ENCODE measurements around the gene HPN. TPM values are rescaled to one million over a fixed set of nuclear protein-coding genes. Genes with fewer than 3 reads are reported as not detected.
A peak's percentile ranks its signal among the peaks of the same experiment; 100 is the strongest.
"Not testable (repeated sequence)": the region's sequence is repeated elsewhere in the genome, so short reads cannot be mapped to it uniquely, and the experiment has no call there.

HPN gene
- polyA plus RNA-seq, 6 donors from 2014 or later = not detected

DNA sequence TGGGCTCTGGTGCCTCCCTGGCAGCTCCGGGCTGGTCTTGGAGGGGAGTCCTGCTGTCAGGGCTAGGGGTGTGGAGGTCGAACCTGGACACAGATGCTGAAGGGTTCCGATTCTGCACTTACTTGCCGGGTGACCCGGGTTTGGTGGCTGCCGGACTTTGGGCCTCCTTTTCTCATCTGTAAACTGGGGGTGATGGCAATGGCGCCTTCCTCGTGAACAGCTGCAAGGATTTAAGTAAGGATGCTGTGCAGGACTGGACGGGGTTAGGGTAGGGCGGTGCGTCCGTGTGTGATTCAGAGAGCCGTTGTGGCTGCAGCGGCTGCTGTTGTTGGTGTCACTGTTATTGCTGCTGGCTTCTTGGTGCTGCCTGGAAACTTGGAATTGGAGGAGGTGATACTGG is 2.4 kb downstream of the HPN start:
- peak overlapping the region in 2 of 6 donors; percentile 49 to 66 for H3K27ac Mint-ChIP-seq
- peaks cover 47 to 54% (median 53%) of the 10 kb centered on the region in 3 donors for H3K4me1 Mint-ChIP-seq
- H3K9me3 Mint-ChIP-seq = no peaks in the 10 kb centered on the region
- peak overlapping the region in 3 of 8 donors; percentile 5 to 29 (median 12) for H3K4me3 Mint-ChIP-seq
- no peaks in the 10 kb centered on the region for H3K36me3 Mint-ChIP-seq
- ATAC-seq (ENCODE audit: low read depth in 2 of 2) (no peak), DNase-seq (no peak)
- H3K27me3 Mint-ChIP-seq = peaks cover 0 to 45% (median 0%) of the 10 kb centered on the region in 3 donors

- H3K27ac Mint-ChIP-seq = peak overlapping the region in 4 of 6 donors; percentile 66 to 90 (median 72)
- DNase-seq (peak; percentile 37), ATAC-seq (ENCODE audit: low read depth in 2 of 2) (no peak)
- peaks cover 0 to 45% (median 0%) of the 10 kb centered on the region in 3 donors for H3K27me3 Mint-ChIP-seq
- H3K36me3 Mint-ChIP-seq = no peaks in the 10 kb centered on the region
- peak overlapping the region in 4 of 8 donors; percentile 5 to 66 (median 34) for H3K4me3 Mint-ChIP-seq
- H3K4me1 Mint-ChIP-seq = peaks cover 41 to 49% (median 47%) of the 10 kb centered on the region in 3 donors
- no peaks in the 10 kb centered on the region for H3K9me3 Mint-ChIP-seq
These were observed 3.0 kb downstream of the HPN start for GRCh38 chr19:35044317-35045117.

GRCh38 chr19:35045667-35046300 is 4.3 kb downstream of the HPN start:
- ATAC-seq (ENCODE audit: low read depth in 2 of 2) = peak; percentile 94 to 95
- Mint-ChIP-seq H3K4me3 (peak overlapping the region in 3 of 8 donors; percentile 7 to 49 (median 17)), H3K27ac (peak overlapping the region in 3 of 6 donors; percentile 1 to 64 (median 55))

GRCh38 chr19:35046461-35046860 is 4.9 kb downstream of the HPN start:
- no peaks in the 10 kb centered on the region for H3K9me3 Mint-ChIP-seq
- H3K36me3 Mint-ChIP-seq = no peaks in the 10 kb centered on the region
- H3K4me1 Mint-ChIP-seq = peaks cover 26 to 40% (median 35%) of the 10 kb centered on the region in 3 donors
- H3K27ac Mint-ChIP-seq = no peak overlapping the region
- peaks cover 0 to 38% (median 0%) of the 10 kb centered on the region in 3 donors for H3K27me3 Mint-ChIP-seq
- peak overlapping the region in 1 of 8 donors; percentile 29 for H3K4me3 Mint-ChIP-seq
- ATAC-seq (ENCODE audit: low read depth in 2 of 2) = no peak
- DNase-seq = no peak

More at GRCh38 chr19:35045667-35046300, 4.3 kb downstream of the HPN start:
- peak; percentile 59 for DNase-seq
- peaks cover 0 to 39% (median 0%) of the 10 kb centered on the region in 3 donors for H3K27me3 Mint-ChIP-seq
- no peaks in the 10 kb centered on the region for H3K36me3 Mint-ChIP-seq
- peaks cover 30 to 41% (median 38%) of the 10 kb centered on the region in 3 donors for H3K4me1 Mint-ChIP-seq
- H3K9me3 Mint-ChIP-seq = no peaks in the 10 kb centered on the region

DNA sequence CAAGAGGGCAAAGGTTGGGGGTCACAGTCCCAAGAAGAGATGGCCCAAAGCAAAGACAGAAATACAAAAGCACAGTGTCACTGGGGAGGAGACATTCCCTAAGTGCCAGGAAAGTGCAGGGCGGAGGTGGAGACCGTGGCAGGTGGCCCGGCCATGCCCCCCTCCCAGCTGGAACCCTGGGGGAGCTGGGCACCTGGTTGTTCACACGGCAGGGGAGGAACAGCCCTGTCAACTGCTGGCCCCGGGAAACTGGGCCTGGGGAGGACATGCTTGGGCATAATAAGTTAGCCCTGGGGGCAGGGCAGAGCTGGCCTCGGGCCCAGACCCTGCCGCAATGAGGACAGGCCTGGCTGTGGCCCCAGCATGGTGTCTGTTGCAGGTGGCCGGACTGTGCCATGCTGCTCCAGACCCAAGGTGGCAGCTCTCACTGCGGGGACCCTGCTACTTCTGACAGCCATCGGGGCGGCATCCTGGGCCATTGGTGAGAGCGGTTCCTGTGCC is 7.4 kb downstream of the HPN start:
- ATAC-seq (ENCODE audit: low read depth in 2 of 2) (no peak), DNase-seq (no peak)
- peaks cover 0 to 18% (median 0%) of the 10 kb centered on the region in 3 donors for H3K27me3 Mint-ChIP-seq
- no peak overlapping the region for H3K4me3 Mint-ChIP-seq
- H3K36me3 Mint-ChIP-seq = no peaks in the 10 kb centered on the region
- H3K4me1 Mint-ChIP-seq = peaks cover 24 to 33% (median 24%) of the 10 kb centered on the region in 3 donors
- peak overlapping the region in 3 of 6 donors; percentile 12 to 74 (median 62) for H3K27ac Mint-ChIP-seq
- no peaks in the 10 kb centered on the region for H3K9me3 Mint-ChIP-seq

DNA sequence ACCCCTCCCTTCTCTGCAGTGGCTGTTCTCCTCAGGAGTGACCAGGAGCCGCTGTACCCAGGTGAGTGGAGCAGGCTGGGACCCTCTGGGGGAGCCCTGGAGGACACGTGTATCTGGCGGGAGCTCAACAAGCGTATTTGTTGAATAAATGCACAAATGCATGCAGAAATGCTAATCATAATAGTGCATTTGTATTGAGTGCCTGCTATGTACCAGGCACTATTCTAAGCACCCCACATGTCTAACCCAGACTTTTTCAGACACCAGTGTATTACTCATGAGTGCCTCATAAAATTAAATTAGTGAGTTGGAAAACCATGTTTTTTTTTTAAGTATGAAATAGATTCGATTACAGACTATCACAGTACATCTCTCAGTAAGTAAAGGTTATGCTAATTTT is 7.9 kb downstream of the HPN start:
- ATAC-seq (ENCODE audit: low read depth in 2 of 2) (no peak), DNase-seq (no peak)
- Mint-ChIP-seq H3K9me3 (no peaks in the 10 kb centered on the region), H3K27me3 (peaks cover 0 to 16% (median 0%) of the 10 kb centered on the region in 3 donors), H3K4me3 (no peak overlapping the region), H3K36me3 (no peaks in the 10 kb centered on the region), H3K27ac (no peak overlapping the region), H3K4me1 (peaks cover 19 to 28% (median 20%) of the 10 kb centered on the region in 3 donors)

GRCh38 chr19:35050662-35051061 is 9.1 kb downstream of the HPN start:
- H3K27me3 Mint-ChIP-seq = peaks cover 0 to 11% (median 0%) of the 10 kb centered on the region in 3 donors
- H3K27ac Mint-ChIP-seq; H3K4me3 Mint-ChIP-seq; H3K9me3 Mint-ChIP-seq; H3K36me3 Mint-ChIP-seq; DNase-seq; ATAC-seq (ENCODE audit: low read depth in 2 of 2): not testable (repeated sequence)
- H3K4me1 Mint-ChIP-seq = peaks cover 8 to 16% (median 8%) of the 10 kb centered on the region in 3 donors

- not testable (repeated sequence) for H3K9me3 Mint-ChIP-seq; H3K27ac Mint-ChIP-seq; DNase-seq; ATAC-seq (ENCODE audit: low read depth in 2 of 2); H3K4me3 Mint-ChIP-seq; H3K36me3 Mint-ChIP-seq
- Mint-ChIP-seq H3K27me3 (peaks cover 0 to 16% (median 0%) of the 10 kb centered on the region in 3 donors), H3K4me1 (peaks cover 8 to 15% (median 9%) of the 10 kb centered on the region in 3 donors)
These were observed 9.7 kb downstream of the HPN start for GRCh38 chr19:35051268-35051667.

DNA sequence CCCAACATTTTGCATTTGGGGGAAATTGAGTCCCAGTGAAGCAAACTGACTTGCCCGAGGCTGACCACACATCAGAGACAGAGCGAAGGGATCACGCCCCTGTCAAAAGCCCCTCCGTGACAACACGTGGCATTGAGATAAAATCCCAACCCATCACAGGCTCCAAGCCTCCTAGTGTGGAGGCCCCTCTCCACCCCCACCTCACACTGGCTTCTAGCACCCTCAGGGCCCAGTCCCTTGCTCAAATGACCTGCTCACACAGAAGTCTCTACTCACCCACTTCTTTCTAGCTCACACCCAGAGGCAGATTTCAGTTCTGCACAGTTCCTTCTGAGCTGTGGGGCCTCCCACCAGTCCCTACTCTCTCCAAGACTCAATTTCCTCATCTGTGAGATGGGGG is 10.3 kb downstream of the HPN start:
- Mint-ChIP-seq H3K27ac (peak overlapping the region in 1 of 6 donors; percentile 72), H3K4me1 (peaks cover 7 to 14% (median 9%) of the 10 kb centered on the region in 3 donors), H3K9me3 (no peaks in the 10 kb centered on the region), H3K36me3 (no peaks in the 10 kb centered on the region), H3K27me3 (peaks cover 0 to 16% (median 0%) of the 10 kb centered on the region in 3 donors), H3K4me3 (no peak overlapping the region)
- no peak for DNase-seq
- no peak for ATAC-seq (ENCODE audit: low read depth in 2 of 2)

DNA sequence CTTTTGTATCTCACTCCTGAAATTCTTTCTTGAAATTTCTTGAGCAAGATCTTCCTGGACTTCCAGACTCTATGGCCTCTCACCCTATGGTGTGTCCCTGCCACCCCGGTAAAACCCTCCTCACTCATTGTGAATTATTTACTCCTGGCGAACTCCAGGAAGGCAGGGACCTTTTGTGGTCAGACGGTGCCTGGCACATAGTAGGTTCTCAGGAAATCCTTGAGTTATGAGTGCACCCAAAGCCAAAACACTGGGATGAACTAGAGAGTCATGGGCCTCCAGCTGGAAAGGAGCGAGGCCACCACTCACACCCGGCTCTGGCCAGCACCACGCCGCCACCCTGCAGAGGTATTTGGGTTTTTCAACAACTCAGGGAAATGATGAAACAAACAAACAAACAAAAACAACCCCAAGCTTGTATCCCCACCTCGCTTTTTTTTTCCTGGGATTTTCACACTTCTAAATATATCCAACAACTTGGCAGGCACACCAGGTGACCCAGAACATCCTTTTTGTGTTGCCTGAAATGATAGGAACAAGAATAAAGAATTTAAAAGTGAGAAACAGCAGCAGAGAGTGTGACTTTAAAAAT is 11.2 kb downstream of the HPN start:
- Mint-ChIP-seq H3K4me3 (peak overlapping the region in 1 of 8 donors; percentile 70), H3K4me1 (peaks cover 5 to 9% (median 7%) of the 10 kb centered on the region in 3 donors), H3K9me3 (no peaks in the 10 kb centered on the region), H3K27me3 (peaks cover 0 to 16% (median 0%) of the 10 kb centered on the region in 3 donors), H3K27ac (no peak overlapping the region), H3K36me3 (no peaks in the 10 kb centered on the region)
- no peak for ATAC-seq (ENCODE audit: low read depth in 2 of 2)
- no peak for DNase-seq

DNA sequence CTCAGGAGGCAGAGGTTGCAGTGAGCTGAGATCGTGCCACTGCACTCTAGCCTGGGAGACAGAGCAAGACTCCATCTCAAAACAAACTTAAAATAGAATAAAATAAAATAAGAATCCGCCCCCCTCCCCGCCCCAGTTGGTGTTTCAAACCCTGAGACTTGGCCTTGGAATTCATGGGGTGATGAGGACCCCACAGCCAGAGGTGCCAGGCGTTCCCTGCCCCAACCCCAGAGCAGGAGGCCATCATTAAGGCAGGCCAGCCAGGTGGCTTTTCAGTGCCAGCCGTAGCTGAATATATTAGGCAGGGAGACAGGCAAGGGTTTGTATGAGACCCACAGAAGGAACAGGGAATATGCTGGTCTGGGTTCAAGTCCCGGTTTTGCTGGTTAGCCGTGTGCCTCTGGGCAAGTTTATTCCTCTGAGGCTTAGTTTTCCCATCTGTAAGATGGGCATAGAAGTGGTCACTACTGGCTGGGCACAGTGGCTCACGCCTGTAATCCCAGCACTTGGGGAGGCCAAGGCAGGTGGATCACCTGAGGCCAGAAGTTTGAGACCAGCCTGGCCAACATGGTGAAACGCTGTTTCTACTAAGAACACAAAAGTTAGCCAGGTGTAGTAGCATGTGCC is 12.3 kb downstream of the HPN start:
- H3K36me3 Mint-ChIP-seq = no peaks in the 10 kb centered on the region
- peaks cover 0 to 13% (median 0%) of the 10 kb centered on the region in 3 donors for H3K27me3 Mint-ChIP-seq
- H3K4me3 Mint-ChIP-seq = no peak overlapping the region
- no peaks in the 10 kb centered on the region for H3K9me3 Mint-ChIP-seq
- H3K4me1 Mint-ChIP-seq = peaks cover 5 to 7% (median 5%) of the 10 kb centered on the region in 3 donors
- DNase-seq = no peak
- ATAC-seq (ENCODE audit: low read depth in 2 of 2) = no peak
- no peak overlapping the region for H3K27ac Mint-ChIP-seq

GRCh38 chr19:35054626-35055025 is 13.1 kb downstream of the HPN start:
- peaks cover 5 to 7% (median 5%) of the 10 kb centered on the region in 3 donors for H3K4me1 Mint-ChIP-seq
- DNase-seq = no peak
- no peaks in the 10 kb centered on the region for H3K9me3 Mint-ChIP-seq
- H3K27ac Mint-ChIP-seq = no peak overlapping the region
- peaks cover 0 to 11% (median 0%) of the 10 kb centered on the region in 3 donors for H3K27me3 Mint-ChIP-seq
- H3K4me3 Mint-ChIP-seq = no peak overlapping the region
- H3K36me3 Mint-ChIP-seq = no peaks in the 10 kb centered on the region
- ATAC-seq (ENCODE audit: low read depth in 2 of 2) = no peak

Data from naive B cell (primary cell).